GM12865 (cell line): ENCODE data around the gene AGL.
A peak's percentile ranks its signal among the peaks of the same experiment; 100 is the strongest.

ENCODE experiments used
- DNase-seq: peaks from one replicate; pipeline ENCODE4 v3.0.0; 2010; ENCODE audit warnings: low read depth
- H3K4me3 ChIP-seq: 2 replicates; pipeline ENCODE4 v1.5.1; 2011; ENCODE audit warnings: mild to moderate bottlenecking, low read depth, low read length, control low read depth
- CTCF ChIP-seq: IDR thresholded peaks from 2 replicates; pipeline ENCODE4 v1.5.1; 2011; ENCODE audit warnings: low read length, control low read depth, low read depth, inconsistent platforms; ENCODE audit not compliant: insufficient read depth; ENCODE audit errors: missing control alignments

AGL gene

GRCh38 chr1:99849744-99850458 lies at the start of gene AGL:
AGL (plus strand) TSS chr1:99850361; CDS start chr1:99851043, 682 bp downstream.
- DNase-seq, result peak; percentile 93
- H3K4me3 ChIP-seq, result peak within 1 kb of the TSS; percentile 89
- no peak for TF ChIP-seq CTCF

- TF ChIP-seq CTCF, result no peak
- no peak for DNase-seq
- H3K4me3 ChIP-seq, result no peak overlapping the region
Measured at GRCh38 chr1:99801584-99801983, 48.6 kb upstream of the AGL start.

GRCh38 chr1:99806882-99807281 lies 43.3 kb upstream of the AGL start:
- no peak for TF ChIP-seq CTCF
- no peak for DNase-seq
- no peak overlapping the region for H3K4me3 ChIP-seq

- H3K4me3 ChIP-seq, result no peak overlapping the region
- peak; percentile 84 for DNase-seq
- peak; percentile 34 for TF ChIP-seq CTCF
Measured at GRCh38 chr1:99808391-99809115, 41.6 kb upstream of the AGL start.

GRCh38 chr1:99811075-99811474 lies 39.1 kb upstream of the AGL start:
- DNase-seq, result no peak
- TF ChIP-seq CTCF, result no peak
- H3K4me3 ChIP-seq, result no peak overlapping the region

GRCh38 chr1:99811747-99812146 lies 38.4 kb upstream of the AGL start:
- DNase-seq, result no peak
- no peak for TF ChIP-seq CTCF
- H3K4me3 ChIP-seq, result no peak overlapping the region

- TF ChIP-seq CTCF, result no peak
- no peak for DNase-seq
- no peak overlapping the region for H3K4me3 ChIP-seq
Measured at GRCh38 chr1:99814373-99814900, 35.7 kb upstream of the AGL start.
